K562 (cell line): ENCODE data around the gene C11orf58. TPM values are rescaled to one million over a fixed set of nuclear protein-coding genes. Genes with fewer than 3 reads are reported as not detected.

Experiments used
- ATAC-seq: fragments of 200-7000 bp; cut with Tn5 transposase; 3 replicates; pipeline ENCODE4 v1.9.1; 2020; ENCODE audit warnings: moderate library complexity
- BruUV-seq: library from RNA; stranded (reverse); fragments of 400-500 nt; replicated peaks from 2 replicates; lab custom pipeline; 2021; lab: Mats Ljungman, UMichigan
- CTCF ChIA-PET: fragments of 300-600 bp; formaldehyde crosslinking; extraction: SDS; loops from one replicate; lab custom pipeline; 2021; ENCODE audit warnings: low intra/inter-chr PET ratio; lab: Yijun Ruan, JAX
- POLR2A ChIA-PET: fragments of 300-600, 350-650 bp; sonication (Branson Sonifier 250); formaldehyde crosslinking; extraction: SDS; loops from one replicate; lab custom pipeline; 2021; ENCODE audit warnings: antibody characterized with exemption, inconsistent platforms; lab: Yijun Ruan, JAX
- DNase-seq, 4 experiments: peaks; one replicate each; pipeline versions ENCODE4 v3.0.0 to v3.0.0-alpha.2; 2011 to 2018; ENCODE audit warnings: low spot score in 3 of 4, mixed read lengths in 3 of 4; ENCODE audit errors: extremely low read depth in 1 of 4
- FAIRE-seq: peaks from 2 replicates; lab custom pipeline; 2011; peaks lifted over from hg19 to GRCh38; lab: Jason Lieb, UNC
- H2AFZ ChIP-seq: 2 replicates; pipeline ENCODE4 v1.6.0; 2011; ENCODE audit warnings: low read depth, low read length, control low read depth, inconsistent platforms
- H3K27ac ChIP-seq: fragments of 200-600 bp; 3 replicates; pipeline ENCODE4 v1.8.0; 2011; ENCODE audit warnings: low read depth, mild to moderate bottlenecking, control low read depth, inconsistent platforms, low read length, moderate library complexity, mixed read lengths; ENCODE audit errors: extremely low read depth
- H3K27me3 ChIP-seq, 2 experiments: fragments of 300-600 bp in 1 of 2; 2 replicates in 1 of 2; 3 replicates in 1 of 2; pipeline versions ENCODE4 v1.6.0 to v1.8.0; 2011; ENCODE audit warnings: inconsistent platforms in 2 of 2, low read length in 2 of 2, mild to moderate bottlenecking in 1 of 2, mixed read lengths in 1 of 2, moderate library complexity in 1 of 2; ENCODE audit not compliant: control insufficient read depth in 2 of 2, insufficient read depth in 2 of 2
- H3K36me3 ChIP-seq: fragments of 300-600 bp; 3 replicates; pipeline ENCODE4 v1.8.0; 2011; ENCODE audit warnings: mild to moderate bottlenecking, low read length, inconsistent platforms; ENCODE audit not compliant: control insufficient read depth, insufficient read depth
- H3K4me1 ChIP-seq, 2 experiments: fragments of 200-600 bp in 1 of 2; replicated peaks in 1 of 2; 2 replicates in 1 of 2; 3 replicates in 1 of 2; pipeline versions ENCODE4 v1.5.1 to v1.8.0; 2011; ENCODE audit warnings: inconsistent platforms in 2 of 2, low read length in 2 of 2, mild to moderate bottlenecking in 1 of 2, mixed read lengths in 1 of 2, moderate library complexity in 1 of 2; ENCODE audit not compliant: control insufficient read depth in 2 of 2, insufficient read depth in 2 of 2
- H3K4me2 ChIP-seq: 2 replicates; pipeline ENCODE4 v1.6.1; 2011; ENCODE audit warnings: low read length, control low read depth, inconsistent platforms, mixed read lengths; ENCODE audit not compliant: insufficient read depth
- H3K4me3 ChIP-seq: fragments of 200-600 bp; sonication (generic), shearing (Covaris generic); 2 replicates; pipeline ENCODE4 v1.5.1; 2016; ENCODE audit warnings: control low read depth, inconsistent platforms
- H3K79me2 ChIP-seq: fragments of 200-600 bp; 3 replicates; pipeline ENCODE4 v1.8.0; 2011; ENCODE audit warnings: low read length, inconsistent platforms; ENCODE audit not compliant: control insufficient read depth, insufficient read depth
- H3K9ac ChIP-seq, 2 experiments: 2 replicates each; pipeline versions ENCODE4 v1.6.0 to v1.6.1; 2011; ENCODE audit warnings: low read depth in 2 of 2, low read length in 2 of 2, control low read depth in 1 of 2, inconsistent platforms in 1 of 2, mild to moderate bottlenecking in 1 of 2, mixed read lengths in 1 of 2; ENCODE audit not compliant: insufficient read depth in 1 of 2
- H3K9me1 ChIP-seq: one replicate; pipeline ENCODE4 v1.6.0; 2011; ENCODE audit warnings: inconsistent platforms, mild to moderate bottlenecking, low read length, moderate library complexity; ENCODE audit not compliant: control insufficient read depth, insufficient read depth
- H3K9me3 ChIP-seq: replicated peaks from 2 replicates; pipeline ENCODE4 v1.5.1; 2011; ENCODE audit warnings: low read depth, low read length, inconsistent platforms; ENCODE audit not compliant: control insufficient read depth, insufficient read depth
- H4K20me1 ChIP-seq: replicated peaks from 2 replicates; pipeline ENCODE4 v1.6.1; 2011; ENCODE audit warnings: low read length, inconsistent platforms, mixed read lengths; ENCODE audit not compliant: control insufficient read depth, insufficient read depth
- COPS2 ChIP-seq: fragments of 450-650 bp; conservative IDR thresholded peaks from 2 replicates; pipeline ENCODE4 v1.6.1; 2016; ENCODE audit warnings: mild to moderate bottlenecking, moderate library complexity
- MEF2A ChIP-seq: IDR thresholded peaks from 2 replicates; pipeline ENCODE4 v1.6.1; 2011; ENCODE audit warnings: low read depth, mild to moderate bottlenecking, low read length, moderate library complexity; ENCODE audit not compliant: control insufficient read depth
- NFIX ChIP-seq: fragments of 250-450 bp; sonication (Bioruptor Pico); IDR thresholded peaks from 2 replicates; pipeline ENCODE4 v1.4.0; 2020; ENCODE audit warnings: low read depth, mild to moderate bottlenecking, moderate library complexity
- STAT5B ChIP-seq: fragments of 250-450 bp; sonication (Bioruptor Pico); IDR thresholded peaks from 2 replicates; pipeline ENCODE4 v1.8.0; 2021; ENCODE audit warnings: mild to moderate bottlenecking, inconsistent platforms
- ZNF224 ChIP-seq: sonication (generic); formaldehyde crosslinking; IDR thresholded peaks from 2 replicates; pipeline ENCODE4 v1.8.0; 2022; ENCODE audit warnings: mild to moderate bottlenecking, missing genetic modification reagents
- WGBS: fragments of 100-300 bp; shearing (Covaris generic); methylation state at CpG from one replicate; pipeline ENCODE4 v1.1.6; 2016; ENCODE audit warnings: low coverage, mixed read lengths; ENCODE audit not compliant: insufficient coverage; ENCODE audit errors: missing lambda C conversion rate; 5-methylcytosine and 5-hydroxymethylcytosine counted together
- in situ Hi-C: fragments of 300-500 bp; cut with MboI; formaldehyde crosslinking; loops from 4 replicates; pipeline ENCODE4 v1.15.0; 2018; ENCODE audit warnings: inconsistent platforms, mixed read lengths
- intact Hi-C: fragments of 100-400 bp; cut with micrococcal nuclease; formaldehyde crosslinking; loops from 2 replicates; pipeline ENCODE4 v1.14.2; 2022
- polyA plus RNA-seq, 8 experiments: library from polyadenylated mRNA; depleted of rRNA in 4 of 8; stranded (reverse) in 5 of 8; unstranded in 3 of 8; fragments of >200 nt; fragmentation: Nextera tagmentation in 2 of 8; fragmentation: Illumina TruSeq in 1 of 8; extraction: Ambion mirVana in 2 of 8; extraction: Trizol in 1 of 8; gene quantifications; 2 replicates each; pipeline versions ENCODE4 v1.2.1 to v1.2.3, GENCODE V29; 2011 to 2014; ENCODE audit warnings: inconsistent platforms in 1 of 8, missing spikeins in 1 of 8
- total RNA-seq, 7 experiments: library from RNA; depleted of rRNA in 6 of 7; stranded (reverse); fragments of >200 nt in 6 of 7; fragmentation: Illumina TruSeq in 2 of 7; extraction: Trizol in 2 of 7; gene quantifications; 2 replicates each; pipeline versions ENCODE4 v1.2.1 to v1.2.3, GENCODE V29; 2011 to 2021; ENCODE audit warnings: low replicate concordance in 1 of 7
- TF ChIP-seq, protein P1 (sequence below): fragments of 450-650 bp; formaldehyde crosslinking; IDR thresholded peaks from 2 replicates; pipeline ENCODE4 v1.4.0; 2020; ENCODE audit warnings: mild to moderate bottlenecking, moderate library complexity
- TF ChIP-seq, protein P2 (sequence below): fragments of 450-650 bp; IDR thresholded peaks from 2 replicates; pipeline ENCODE4 v1.7.0; 2016; ENCODE audit warnings: borderline replicate concordance

The C11orf58 gene
- total and polyA plus RNA-seq, 9 of the 15 experiments (the other 6 are each of a cell fraction or from before 2014, with no cell fraction given): 104 to 421 (median 247) TPM

DNA sequence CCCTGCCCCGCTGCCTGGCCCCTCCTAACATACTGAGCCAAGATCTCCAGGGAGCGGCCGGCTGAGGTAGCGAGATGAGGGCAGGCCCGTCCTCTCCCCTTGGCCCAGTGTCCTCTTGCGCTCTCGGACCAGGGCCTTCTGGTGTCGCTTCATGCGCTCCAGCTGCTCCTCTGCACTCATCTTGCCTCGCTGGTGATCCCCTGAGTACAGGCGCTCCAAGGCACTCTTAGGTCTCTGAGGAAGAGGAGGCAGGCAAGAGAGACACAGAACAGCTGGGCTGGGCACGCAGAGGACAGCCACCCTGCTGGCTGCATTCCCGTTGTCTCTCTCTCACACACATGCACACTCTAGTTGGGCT lies 50.6 kb downstream of the C11orf58 start:
- in situ Hi-C loops (loop anchor here (10.0 kb wide), 1 partner anchor 276 kb away; no protein-coding TSS in a partner anchor), intact Hi-C loops (loop anchor here (2.0 to 5.0 kb wide), 2 partner anchors 33 to 274 kb away; no protein-coding TSS in a partner anchor)
- no peaks in the 10 kb centered on the region for H3K79me2 ChIP-seq
- FAIRE-seq (no peak), ATAC-seq (no peak), DNase-seq (no peak)
- no peak overlapping the region for H3K4me2 ChIP-seq
- ChIA-PET CTCF (interaction anchor here (1.5 kb wide), 1 partner anchor 94 kb away, joined by 3 read pairs; no protein-coding TSS in a partner anchor), POLR2A (interaction anchor here (1.2 kb wide), 1 partner anchor 87 kb away, joined by 3 read pairs; no protein-coding TSS in a partner anchor)
- peaks cover 11 to 51% of the 10 kb centered on the region in 2 experiments; a peak in 4 of 5 replicates for H3K27me3 ChIP-seq
- WGBS: 41% methylated on average over 13 of the region's 13 CpGs
- no peak overlapping the region for H3K9ac ChIP-seq
- H2AFZ ChIP-seq: no peak overlapping the region
- no peaks in the 10 kb centered on the region for H3K9me3 ChIP-seq
- no peak overlapping the region for H3K4me3 ChIP-seq
- no peaks in the 10 kb centered on the region for H3K36me3 ChIP-seq
- peaks cover 4% of the 10 kb centered on the region; the same call in 1 of the 2 replicates for H4K20me1 ChIP-seq
- TF ChIP-seq MEF2A (no peak), STAT5B (CRISPR knock-in tag) (no peak), COPS2 (no peak), NFIX (CRISPR knock-in tag) (no peak), ZNF224 (CRISPR knock-in tag) (no peak)
- TF ChIP-seq, protein P1, sequence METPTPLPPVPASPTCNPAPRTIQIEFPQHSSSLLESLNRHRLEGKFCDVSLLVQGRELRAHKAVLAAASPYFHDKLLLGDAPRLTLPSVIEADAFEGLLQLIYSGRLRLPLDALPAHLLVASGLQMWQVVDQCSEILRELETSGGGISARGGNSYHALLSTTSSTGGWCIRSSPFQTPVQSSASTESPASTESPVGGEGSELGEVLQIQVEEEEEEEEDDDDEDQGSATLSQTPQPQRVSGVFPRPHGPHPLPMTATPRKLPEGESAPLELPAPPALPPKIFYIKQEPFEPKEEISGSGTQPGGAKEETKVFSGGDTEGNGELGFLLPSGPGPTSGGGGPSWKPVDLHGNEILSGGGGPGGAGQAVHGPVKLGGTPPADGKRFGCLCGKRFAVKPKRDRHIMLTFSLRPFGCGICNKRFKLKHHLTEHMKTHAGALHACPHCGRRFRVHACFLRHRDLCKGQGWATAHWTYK (CRISPR knock-in tag): no peak
- TF ChIP-seq, protein P2, sequence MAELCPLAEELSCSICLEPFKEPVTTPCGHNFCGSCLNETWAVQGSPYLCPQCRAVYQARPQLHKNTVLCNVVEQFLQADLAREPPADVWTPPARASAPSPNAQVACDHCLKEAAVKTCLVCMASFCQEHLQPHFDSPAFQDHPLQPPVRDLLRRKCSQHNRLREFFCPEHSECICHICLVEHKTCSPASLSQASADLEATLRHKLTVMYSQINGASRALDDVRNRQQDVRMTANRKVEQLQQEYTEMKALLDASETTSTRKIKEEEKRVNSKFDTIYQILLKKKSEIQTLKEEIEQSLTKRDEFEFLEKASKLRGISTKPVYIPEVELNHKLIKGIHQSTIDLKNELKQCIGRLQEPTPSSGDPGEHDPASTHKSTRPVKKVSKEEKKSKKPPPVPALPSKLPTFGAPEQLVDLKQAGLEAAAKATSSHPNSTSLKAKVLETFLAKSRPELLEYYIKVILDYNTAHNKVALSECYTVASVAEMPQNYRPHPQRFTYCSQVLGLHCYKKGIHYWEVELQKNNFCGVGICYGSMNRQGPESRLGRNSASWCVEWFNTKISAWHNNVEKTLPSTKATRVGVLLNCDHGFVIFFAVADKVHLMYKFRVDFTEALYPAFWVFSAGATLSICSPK: no peak
- H3K9me1 ChIP-seq: no peaks in the 10 kb centered on the region
- BruUV-seq: no TSS peak
- H3K4me1 ChIP-seq: no peaks in the 10 kb centered on the region; a peak in 1 of 5 replicates
- H3K27ac ChIP-seq: no peak overlapping the region
